SK-MEL-5 (cell line): ENCODE results near the gene STARD3. TPM values are rescaled to one million over a fixed set of nuclear protein-coding genes. Genes with fewer than 3 reads are reported as not detected.
A peak's percentile ranks its signal among the peaks of the same experiment; 100 is the strongest.

Source experiments
- DNase-seq: peaks from one replicate; pipeline ENCODE4 v3.0.0-alpha.2; 2016; ENCODE audit warnings: low read depth, low spot score
- in situ Hi-C: cut with HindIII; loops from 2 replicates; pipeline ENCODE4 v1.10.0; 2016; ENCODE audit warnings: low sequenced_read_pairs, high pct_unique_total_duplicates, low pct_unique_long_range_greater_than_20kb
- total RNA-seq: library from RNA; depleted of rRNA; stranded (reverse); fragments of >200 nt; shearing (Covaris generic); gene quantifications from 2 replicates; pipeline ENCODE4 v1.2.3, GENCODE V29; 2014

STARD3 gene
- total RNA-seq, 1 experiment from 2014 or later: 32.9 TPM

- in situ Hi-C loops: no loop called here
- DNase-seq: no peak
Measured at GRCh38 chr17:39661744-39662541, 25.0 kb downstream of the STARD3 start.

DNA sequence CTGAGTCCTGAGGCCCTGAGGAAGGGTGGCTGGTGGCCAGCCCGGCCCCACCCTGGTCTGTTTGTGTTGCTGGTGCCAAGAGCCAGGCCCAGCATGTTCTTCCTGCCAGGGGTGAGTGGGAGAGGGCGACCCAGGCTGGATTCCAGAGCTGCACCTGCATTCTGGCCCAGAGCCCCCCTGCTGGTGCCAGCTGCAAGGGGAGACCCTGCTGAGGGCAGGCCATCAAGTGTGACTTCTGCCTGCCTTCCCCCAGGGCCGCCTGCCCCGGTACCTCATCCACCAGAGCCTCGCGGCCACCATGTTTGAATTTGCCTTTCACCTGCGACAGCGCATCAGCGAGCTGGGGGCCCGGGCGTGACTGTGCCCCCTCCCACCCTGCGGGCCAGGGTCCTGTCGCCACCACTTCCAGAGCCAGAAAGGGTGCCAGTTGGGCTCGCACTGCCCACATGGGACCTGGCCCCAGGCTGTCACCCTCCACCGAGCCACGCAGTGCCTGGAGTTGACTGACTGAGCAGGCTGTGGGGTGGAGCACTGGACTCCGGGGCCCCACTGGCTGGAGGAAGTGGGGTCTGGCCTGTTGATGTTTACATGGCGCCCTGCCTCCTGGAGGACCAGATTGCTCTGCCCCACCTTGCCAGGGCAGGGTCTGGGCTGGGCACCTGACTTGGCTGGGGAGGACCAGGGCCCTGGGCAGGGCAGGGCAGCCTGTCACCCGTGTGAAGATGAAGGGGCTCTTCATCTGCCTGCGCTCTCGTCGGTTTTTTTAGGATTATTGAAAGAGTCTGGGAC is 25.8 kb downstream of the STARD3 start:
- in situ Hi-C loops: no loop called here
- DNase-seq: no peak

GRCh38 chr17:39663340-39663687 is 26.4 kb downstream of the STARD3 start:
- in situ Hi-C loops: no loop called here

GRCh38 chr17:39663688-39664580 is 27.0 kb downstream of the STARD3 start:
- in situ Hi-C loops: no loop called here
- peak; percentile 37 for DNase-seq

More at GRCh38 chr17:39663340-39663687, 26.4 kb downstream of the STARD3 start:
- DNase-seq: no peak

GRCh38 chr17:39664581-39665561 is 27.9 kb downstream of the STARD3 start, which contains the start of gene TCAP:
Gene TCAP, plus strand, starts transcription at chr17:39665349. Its CDS starts 11 bp downstream, at chr17:39665360.
- DNase-seq: no peak
- in situ Hi-C loops: no loop called here

- in situ Hi-C loops: no loop called here
- DNase-seq: peak; percentile 34
Measured at GRCh38 chr17:39665642-39666224, 28.8 kb downstream of the STARD3 start.

DNA sequence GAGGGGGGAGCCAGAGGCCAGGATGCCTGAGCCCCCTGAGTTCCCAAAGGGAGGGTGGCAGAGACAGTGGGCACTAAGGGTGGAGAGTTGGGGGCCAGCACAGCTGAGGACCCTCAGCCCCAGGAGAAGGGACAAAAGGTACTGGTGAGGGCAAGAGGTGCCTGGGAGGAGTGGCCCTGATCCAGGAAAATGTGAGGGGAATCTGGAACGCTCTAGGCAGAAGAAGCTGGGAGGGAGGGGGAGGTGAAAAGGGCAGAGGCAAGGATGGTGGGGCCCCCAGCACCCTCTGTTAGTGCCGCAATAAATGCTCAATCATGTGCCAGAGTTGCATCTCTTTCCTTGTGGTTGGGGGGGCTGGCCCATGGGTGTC is 29.3 kb downstream of the STARD3 start:
- no peak for DNase-seq
- in situ Hi-C loops: no loop called here

- DNase-seq: no peak
- in situ Hi-C loops: no loop called here
Measured at GRCh38 chr17:39666601-39667261, 29.8 kb downstream of the STARD3 start.

GRCh38 chr17:39667262-39667944 is 30.5 kb downstream of the STARD3 start:
- in situ Hi-C loops: no loop called here
- no peak for DNase-seq

- peak; percentile 33 for DNase-seq
- in situ Hi-C loops: no loop called here
Measured at GRCh38 chr17:39667945-39668924, 31.3 kb downstream of the STARD3 start, which contains the start of gene PNMT. Gene PNMT, plus strand, starts transcription at chr17:39668453. Its CDS starts 23 bp downstream, at chr17:39668476.

- in situ Hi-C loops: no loop called here
- no peak for DNase-seq
Measured at GRCh38 chr17:39669897-39670735, 33.2 kb downstream of the STARD3 start.

- no peak for DNase-seq
- in situ Hi-C loops: no loop called here
Measured at GRCh38 chr17:39670746-39671145, 33.8 kb downstream of the STARD3 start.

DNA sequence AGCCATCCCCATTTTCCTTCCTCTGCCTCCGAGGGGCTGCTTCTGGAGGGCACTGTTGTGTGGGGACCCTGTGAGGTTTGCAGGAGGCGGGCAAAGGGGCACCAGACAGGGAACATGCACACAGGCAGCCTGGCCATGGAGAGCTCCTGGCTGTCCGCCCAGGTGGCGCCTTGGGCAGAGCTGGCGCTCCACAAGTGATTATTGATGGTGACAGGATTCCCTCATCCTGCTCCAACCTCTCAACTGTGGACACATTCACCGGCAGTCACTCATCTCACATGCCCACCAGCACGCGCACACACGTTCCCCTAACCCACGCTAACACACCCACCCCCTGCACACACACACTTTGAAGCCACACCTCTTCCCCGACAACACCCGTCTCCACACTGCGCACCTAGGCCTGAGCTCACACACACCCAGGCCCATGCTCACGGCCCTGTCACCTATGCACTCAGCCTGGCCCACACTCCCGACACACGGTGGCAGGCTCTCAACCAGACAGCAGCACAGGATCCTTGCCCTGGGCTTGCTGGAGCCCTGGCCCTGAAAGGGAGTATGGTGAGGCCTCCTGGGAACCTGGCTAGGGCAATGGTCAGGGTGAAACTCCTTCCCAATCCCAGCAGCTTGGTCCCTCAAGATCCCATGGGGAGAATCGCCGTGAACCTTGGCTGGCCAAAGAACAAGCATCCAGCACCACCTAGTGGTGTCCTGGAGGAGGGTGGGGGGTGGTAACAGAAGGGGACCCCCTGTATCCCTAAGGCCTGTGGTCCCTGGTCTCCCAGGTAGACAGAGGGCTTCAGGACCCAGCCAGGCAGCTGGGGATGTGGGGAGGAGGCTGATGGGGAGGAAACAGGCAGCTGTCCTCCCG is 34.9 kb downstream of the STARD3 start:
- DNase-seq: peak; percentile 60
- in situ Hi-C loops: no loop called here
